GM21723 (cell line): Measurements from ENCODE around the gene ATMIN.

Experiments used
- ATAC-seq: cut with Tn5 transposase; IDR thresholded peaks from one replicate; pipeline ENCODE4 v1.9.1; 2021; ENCODE audit warnings: mild to moderate bottlenecking, moderate library complexity; ENCODE audit not compliant: unreplicated experiment

Gene ATMIN

GRCh38 chr16:81066681-81067080 lies 31.0 kb downstream of the ATMIN start:
- ATAC-seq = no peak

- ATAC-seq = no peak
Measured at GRCh38 chr16:81067166-81067565, 31.5 kb downstream of the ATMIN start.

DNA sequence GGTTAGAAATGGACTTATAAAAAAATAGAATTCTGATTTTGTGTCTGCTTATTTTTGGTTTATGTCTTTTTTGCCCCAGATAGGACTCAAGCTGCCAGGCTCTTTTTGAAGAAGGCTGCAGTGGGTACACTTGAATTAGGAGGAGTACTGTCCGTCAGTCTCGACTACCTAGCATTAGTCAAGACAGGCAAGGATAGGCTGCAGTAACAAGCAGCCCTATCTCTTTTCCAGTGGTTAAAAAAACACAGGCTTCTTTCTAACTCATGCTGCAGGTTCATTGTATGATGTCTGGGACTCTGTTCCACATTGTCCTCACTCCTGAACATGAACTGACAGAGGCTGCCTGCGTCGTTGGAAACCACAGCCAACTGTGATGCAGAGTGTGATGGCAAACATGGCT lies 33.4 kb downstream of the ATMIN start:
- ATAC-seq = no peak

DNA sequence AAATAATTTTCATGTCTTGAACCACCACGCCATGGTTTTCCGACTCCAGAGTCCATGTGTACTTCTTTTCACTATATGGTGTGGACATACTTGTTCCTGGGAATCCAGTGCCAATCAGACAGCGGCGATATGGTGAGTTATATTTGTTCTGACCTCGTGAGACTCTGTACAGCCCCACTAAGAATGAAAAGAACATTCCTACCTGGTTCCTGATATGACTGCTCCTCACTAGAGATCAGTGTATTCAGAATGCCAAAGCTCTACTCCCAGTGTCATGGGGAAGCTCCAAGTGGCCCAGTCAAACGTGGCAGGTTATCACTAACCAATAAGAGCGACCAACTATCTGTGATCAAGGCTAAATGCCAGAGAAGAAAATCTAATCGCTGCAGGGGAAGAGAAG lies 35.3 kb downstream of the ATMIN start:
- no peak for ATAC-seq

DNA sequence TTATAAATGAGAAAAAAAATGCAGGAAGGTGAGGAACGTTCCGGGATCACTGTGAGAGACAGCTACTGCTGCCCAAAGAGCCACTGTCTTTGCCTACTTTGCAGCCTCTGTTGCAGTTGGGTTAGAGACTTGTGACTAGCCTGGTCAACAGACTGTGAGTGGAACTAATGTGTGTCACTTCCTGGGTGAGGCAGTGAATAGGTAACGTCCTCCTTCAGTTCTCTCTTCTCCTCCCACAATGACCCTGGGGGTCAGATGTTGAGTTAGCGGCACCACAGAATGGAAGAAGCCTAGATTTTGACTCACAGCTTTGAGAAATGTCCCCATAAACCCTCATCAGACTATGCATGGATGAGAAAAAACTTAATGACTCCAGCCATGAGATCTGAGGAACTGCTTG lies 36.2 kb downstream of the ATMIN start:
- no peak for ATAC-seq

- ATAC-seq = no peak
Measured at GRCh38 chr16:81073560-81074330, 38.1 kb downstream of the ATMIN start.

DNA sequence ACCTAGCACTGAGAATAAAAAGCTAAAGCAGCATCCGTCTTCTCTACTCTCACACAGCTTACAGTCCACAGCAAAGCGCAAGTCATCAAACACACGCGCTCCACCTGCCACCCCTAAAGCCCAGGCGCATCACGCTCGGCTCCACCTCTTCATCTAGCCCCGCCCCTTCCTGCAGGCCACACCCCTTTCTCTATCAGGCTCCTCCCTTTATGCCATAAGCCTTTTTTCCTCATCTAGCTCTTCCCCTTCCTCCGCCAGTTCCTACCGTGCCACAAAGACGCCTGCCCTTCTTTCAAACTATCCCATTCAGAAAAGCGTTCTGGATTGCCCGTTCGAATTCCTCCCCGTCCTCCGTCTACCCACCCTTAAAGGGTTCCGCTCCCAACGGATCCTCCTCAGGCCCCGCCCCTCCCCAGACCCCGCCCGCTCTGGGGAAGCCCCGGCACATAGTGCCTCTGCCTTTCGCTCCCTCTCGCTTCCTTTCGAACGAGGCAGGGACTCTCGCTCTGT lies 41.0 kb downstream of the ATMIN start:
- ATAC-seq = peak; percentile 89

DNA sequence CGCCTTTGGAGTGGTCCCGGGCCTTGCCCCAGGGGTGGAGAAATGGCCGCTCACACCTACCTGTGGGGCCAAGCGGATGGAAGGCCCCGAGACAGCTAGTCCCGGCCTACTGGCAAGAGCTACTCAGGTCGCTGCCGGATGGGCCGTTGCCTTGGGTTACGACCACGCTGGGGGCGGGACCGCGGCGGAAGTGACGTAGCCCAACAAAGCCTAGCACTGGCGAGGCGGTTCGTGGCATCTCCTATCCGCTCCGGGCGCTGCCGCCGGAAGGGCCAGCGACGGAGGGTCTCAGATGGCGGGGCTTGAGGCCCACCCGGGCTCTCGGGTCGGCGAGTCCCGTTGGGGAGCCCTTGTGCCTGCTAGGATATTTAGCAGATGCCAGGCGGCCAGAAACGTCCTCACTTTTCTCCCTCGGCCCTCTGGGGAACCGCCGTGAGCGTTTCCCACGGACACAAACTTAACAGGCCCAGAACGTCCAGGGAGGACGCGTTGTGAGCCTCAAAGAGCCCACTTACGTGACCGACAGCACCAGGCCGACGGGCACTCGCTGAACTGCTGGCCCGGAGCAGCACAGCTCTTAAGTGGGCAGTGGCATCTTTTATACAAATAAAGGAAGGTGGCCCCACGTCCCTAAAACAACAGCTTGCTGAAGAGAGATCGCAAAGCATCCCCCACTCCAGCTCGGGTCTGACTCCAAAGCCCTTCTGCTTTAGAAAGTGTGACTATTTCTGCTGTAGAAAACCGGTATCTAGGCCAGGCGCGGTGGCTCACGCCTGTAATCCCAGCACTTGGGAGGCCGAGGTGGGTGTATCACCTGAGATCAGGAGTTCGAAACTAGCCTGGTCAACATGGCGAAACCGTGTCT lies 41.7 kb downstream of the ATMIN start, which contains the start of gene C16orf46:
TSS of gene C16orf46 (minus strand) at position 163 of the 865 bp plus-strand sequence. CDS start 13,283 bp downstream, outside the sequence.
- ATAC-seq = peak; percentile 97

DNA sequence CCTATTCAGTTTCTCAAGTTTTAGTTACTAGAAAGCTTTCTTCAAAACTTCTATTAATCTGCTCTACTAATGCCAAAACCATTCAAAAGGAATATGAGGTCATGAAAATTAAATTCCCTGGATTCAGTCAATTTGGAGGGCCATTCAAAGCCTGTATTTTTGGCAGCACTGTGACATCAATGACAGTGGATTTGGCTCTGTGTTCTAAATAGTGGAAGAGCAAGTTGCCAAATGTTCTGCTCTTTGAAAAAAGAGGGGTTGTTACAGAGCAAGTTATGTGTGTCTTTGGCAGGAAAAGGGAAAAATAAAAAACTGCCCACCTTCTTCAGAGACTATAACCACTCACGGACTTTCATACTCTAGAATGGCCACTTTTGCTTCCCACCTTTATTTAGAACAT lies 44.6 kb downstream of the ATMIN start:
- no peak for ATAC-seq

GRCh38 chr16:81081014-81081413 lies 45.4 kb downstream of the ATMIN start:
- ATAC-seq = no peak

DNA sequence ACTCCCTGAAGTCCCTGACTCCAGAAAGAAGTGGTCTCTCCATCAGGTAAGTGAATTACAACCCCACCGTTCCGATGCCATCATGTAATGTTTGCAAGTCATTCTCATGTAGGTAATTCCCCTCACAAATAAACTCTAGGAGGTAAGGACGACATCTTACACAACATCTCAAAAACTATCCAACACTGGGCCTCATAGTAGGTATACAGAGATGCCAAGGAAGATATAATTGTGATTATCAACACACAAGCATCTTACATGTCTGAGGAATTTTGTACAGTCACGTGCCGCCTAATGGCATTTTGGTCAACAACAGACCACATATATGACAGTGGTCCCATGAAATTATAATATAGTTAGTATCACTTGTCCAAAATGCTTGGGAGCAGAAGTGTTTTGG lies 53.2 kb downstream of the ATMIN start:
- ATAC-seq = no peak

GRCh38 chr16:81094771-81095251 lies 59.2 kb downstream of the ATMIN start:
- ATAC-seq = no peak

GRCh38 chr16:81095653-81095952 lies 60.0 kb downstream of the ATMIN start:
- ATAC-seq = no peak

GRCh38 chr16:81095953-81096714 lies 60.5 kb downstream of the ATMIN start, which contains the start of gene GCSH:
Gene GCSH, minus strand, starts transcription at chr16:81096395. Its CDS starts 117 bp downstream, at chr16:81096278.
- ATAC-seq = peak; percentile 98

- no peak for ATAC-seq
Measured at GRCh38 chr16:81096715-81097208, 61.1 kb downstream of the ATMIN start.
